T-cell (primary cell): ENCODE measurements around the gene METTL22. TPM values are rescaled to one million over a fixed set of nuclear protein-coding genes. Genes with fewer than 3 reads are reported as not detected.

Source experiments
- ATAC-seq, 4 experiments: fragments of 200-7000 bp in 3 of 4; fragments of 150-1000 bp in 1 of 4; cut with Tn5 transposase; replicated peaks in 1 of 4; 1 replicate in 3 of 4; 2 replicates in 1 of 4; pipeline ENCODE4 v1.10.0; 2021; ENCODE audit warnings: moderate library complexity in 3 of 4, mild to moderate bottlenecking in 2 of 4, moderate number of reproducible peaks in 1 of 4
- CTCF ChIA-PET, 2 donors: fragments of 300-600 bp; sonication (Branson Sonifier 250); formaldehyde crosslinking; loops; one replicate each; lab custom pipeline; 2022; ENCODE audit warnings: antibody characterized with exemption in 2 of 2; lab: Charles Lee
- POLR2A ChIA-PET, 2 donors: fragments of 300-600 bp; sonication (Branson Sonifier 250); formaldehyde crosslinking; loops; one replicate each; lab custom pipeline; 2022; ENCODE audit warnings: antibody characterized with exemption in 2 of 2; lab: Charles Lee
- DNase-seq, 35 experiments: peaks; one replicate each; pipeline versions ENCODE4 v3.0.0 to v3.0.0-alpha.2; 2013 to 2023
- H3K27ac ChIP-seq: one replicate; pipeline ENCODE4 v1.5.1; 2013; ENCODE audit warnings: low read length
- H3K27me3 ChIP-seq, 2 experiments: replicated peaks in 1 of 2; 1 replicate in 1 of 2; 2 replicates in 1 of 2; pipeline versions ENCODE4 v1.6.1 to v1.7.0; 2013; ENCODE audit warnings: low read length in 1 of 2, mixed read lengths in 1 of 2; ENCODE audit not compliant: control insufficient read depth in 2 of 2, insufficient read depth in 2 of 2; ENCODE audit errors: extremely low read depth in 1 of 2
- H3K36me3 ChIP-seq, 2 donors: 1 replicate in 1 of 2; 2 replicates in 1 of 2; pipeline versions ENCODE4 v1.6.1 to v1.7.0; 2013; ENCODE audit warnings: low read length in 1 of 2; ENCODE audit not compliant: control insufficient read depth in 2 of 2, insufficient read depth in 1 of 2; ENCODE audit errors: extremely low read depth in 1 of 2
- H3K4me1 ChIP-seq, 2 experiments: 1 replicate in 1 of 2; 2 replicates in 1 of 2; pipeline versions ENCODE4 v1.6.1 to v1.7.0; 2013; ENCODE audit warnings: low read length in 2 of 2, mixed read lengths in 1 of 2; ENCODE audit not compliant: insufficient read depth in 2 of 2, control insufficient read depth in 1 of 2; ENCODE audit errors: extremely low read depth in 1 of 2
- H3K4me3 ChIP-seq, 2 donors: 1 replicate in 1 of 2; 2 replicates in 1 of 2; pipeline versions ENCODE4 v1.5.1 to v1.7.0; 2013; ENCODE audit warnings: mild to moderate bottlenecking in 2 of 2, low read length in 1 of 2, moderate library complexity in 1 of 2; ENCODE audit not compliant: control insufficient read depth in 1 of 2; ENCODE audit errors: extremely low read depth in 1 of 2
- H3K9me3 ChIP-seq: 2 replicates; pipeline ENCODE4 v1.7.0; 2013
- H3K27ac Mint-ChIP-seq, 2 donors: one replicate each; pipeline ENCODE4 v1.8.0; 2020 to 2021; ENCODE audit warnings: mild to moderate bottlenecking in 2 of 2, mixed read lengths in 2 of 2
- H3K27me3 Mint-ChIP-seq, 2 donors: one replicate each; pipeline ENCODE4 v1.8.0; 2021 to 2022; ENCODE audit warnings: mixed read lengths in 2 of 2
- H3K36me3 Mint-ChIP-seq: one replicate; pipeline ENCODE4 v1.8.0; 2021; ENCODE audit warnings: mixed read lengths
- H3K4me1 Mint-ChIP-seq, 3 donors: one replicate each; pipeline ENCODE4 v1.8.0; 2020 to 2022; ENCODE audit warnings: mixed read lengths in 3 of 3, mild to moderate bottlenecking in 1 of 3
- H3K4me3 Mint-ChIP-seq, 3 donors: one replicate each; pipeline ENCODE4 v1.8.0; 2020 to 2022; ENCODE audit warnings: mild to moderate bottlenecking in 3 of 3, mixed read lengths in 3 of 3, moderate library complexity in 3 of 3
- H3K9me3 Mint-ChIP-seq, 3 donors: one replicate each; pipeline ENCODE4 v1.8.0; 2020 to 2022; ENCODE audit warnings: mixed read lengths in 3 of 3
- WGBS: methylation state at CpG from one replicate; pipeline ENCODE4 v1.1.5; 2013; ENCODE audit warnings: missing lambda C conversion rate; ENCODE audit not compliant: insufficient coverage; 5-methylcytosine and 5-hydroxymethylcytosine counted together
- total RNA-seq, 35 experiments: library from RNA in 6 of 35; stranded (reverse) in 6 of 35; fragments of 120-200 nt in 1 of 35; gene quantifications; one replicate each; pipeline versions ENCODE4 v1.2.1 to v1.2.4 and lab custom pipeline; 2013 to 2026

METTL22 gene
- total RNA-seq (10 to 100 TPM; 27.6 to 53.4 (median 34.4) TPM), total RNA-seq (lab: John Stamatoyannopoulos, UW) (10.7 to 28.1 (median 15.7) reads per million in 29 experiments)
- total RNA-seq (2013), result 24.3 TPM

- H3K27ac ChIP-seq, result peak within 1 kb of the TSS; percentile 66
- DNase-seq (peak; percentile 74 to 97 (median 87)), ATAC-seq (peak; percentile 97 to 99 (median 98))
- CTCF ChIA-PET, result interaction anchor here in 1 of 2 donors (1.3 kb wide), 1 partner anchor 387 kb away, joined by 3 read pairs; no protein-coding TSS in a partner anchor
- under 1% methylated on average over 30 of the region's 51 CpGs for WGBS
- H3K36me3 Mint-ChIP-seq, result no peaks in the 10 kb centered on the region
- peak within 1 kb of the TSS; percentile 44 to 83 for H3K27ac Mint-ChIP-seq
- no peaks in the 10 kb centered on the region for H3K9me3 Mint-ChIP-seq
- no peaks in the 10 kb centered on the region for H3K9me3 ChIP-seq
- H3K4me3 ChIP-seq, result peak within 1 kb of the TSS; percentile 84 to 86
- peaks cover 9 to 10% of the 10 kb centered on the region in 2 experiments for H3K4me1 ChIP-seq
- H3K4me1 Mint-ChIP-seq, result peaks cover 19 to 36% (median 29%) of the 10 kb centered on the region in 3 donors
- H3K27me3 ChIP-seq, result peaks cover 0 to 3% of the 10 kb centered on the region in 2 experiments
- POLR2A ChIA-PET, result interaction anchor here (0.5 to 0.6 kb wide), 3 partner anchors 129 to 372 kb away, joined by 3 to 4 read pairs (median 3); no protein-coding TSS in a partner anchor
- peak within 1 kb of the TSS; percentile 92 to 94 (median 94) for H3K4me3 Mint-ChIP-seq
- H3K27me3 Mint-ChIP-seq, result peaks cover 4 to 5% of the 10 kb centered on the region in 2 donors
- H3K36me3 ChIP-seq, result peaks cover 6 to 16% of the 10 kb centered on the region in 2 donors
Observed at GRCh38 chr16:8621572-8622314, at the start of gene METTL22. METTL22 (plus strand) TSS chr16:8621698; CDS start chr16:8625666, 3,968 bp downstream.

- WGBS, result 87% methylated on average over 3 of the region's 11 CpGs
- ATAC-seq, result no peak
- Mint-ChIP-seq H3K27ac (no peak overlapping the region), H3K9me3 (no peaks in the 10 kb centered on the region), H3K4me1 (peaks cover 6 to 8% (median 8%) of the 10 kb centered on the region in 3 donors), H3K4me3 (no peak overlapping the region), H3K27me3 (peaks cover 32 to 37% of the 10 kb centered on the region in 2 donors), H3K36me3 (no peaks in the 10 kb centered on the region)
- POLR2A ChIA-PET, result interaction anchor here in 1 of 2 donors (0.8 kb wide), 1 partner anchor 26 kb away, joined by 6 read pairs; no protein-coding TSS in a partner anchor
- Histone ChIP-seq H3K36me3 (no peaks in the 10 kb centered on the region), H3K27ac (no peak overlapping the region), H3K4me3 (no peak overlapping the region), H3K27me3 (peaks cover 2 to 39% of the 10 kb centered on the region in 2 experiments), H3K9me3 (no peaks in the 10 kb centered on the region), H3K4me1 (peaks cover 0 to 6% of the 10 kb centered on the region in 2 experiments)
- CTCF ChIA-PET, result interaction anchor here (0.6 to 1.1 kb wide), 2 partner anchors 130 to 308 kb away, joined by 3 read pairs; no protein-coding TSS in a partner anchor
- no peak for DNase-seq
Observed at GRCh38 chr16:8572063-8572918, 49.2 kb upstream of the METTL22 start.

GRCh38 chr16:8572919-8573724, 48.4 kb upstream of the METTL22 start:
- DNase-seq (peak in 1 of 35 experiments; percentile 21), ATAC-seq (no peak)
- no peak overlapping the region for H3K27ac Mint-ChIP-seq
- POLR2A ChIA-PET, result interaction anchor here in 1 of 2 donors (0.7 kb wide), 1 partner anchor 60 kb away, joined by 3 read pairs; no protein-coding TSS in a partner anchor
- no peak overlapping the region for H3K27ac ChIP-seq
- H3K27me3 Mint-ChIP-seq, result peaks cover 38 to 41% of the 10 kb centered on the region in 2 donors
- 20% methylated on average over 1 of the region's 7 CpGs for WGBS
- H3K9me3 ChIP-seq, result no peaks in the 10 kb centered on the region
- H3K4me1 ChIP-seq, result no peaks in the 10 kb centered on the region
- no peaks in the 10 kb centered on the region for H3K36me3 Mint-ChIP-seq
- peaks cover 1 to 2% (median 1%) of the 10 kb centered on the region in 3 donors for H3K4me1 Mint-ChIP-seq
- no peaks in the 10 kb centered on the region for H3K9me3 Mint-ChIP-seq
- CTCF ChIA-PET, result interaction anchor here (0.6 to 1.1 kb wide), 3 partner anchors 129 to 307 kb away, joined by 3 read pairs; no protein-coding TSS in a partner anchor
- H3K27me3 ChIP-seq, result peaks cover 2 to 44% of the 10 kb centered on the region in 2 experiments
- no peaks in the 10 kb centered on the region for H3K36me3 ChIP-seq
- H3K4me3 Mint-ChIP-seq, result no peak overlapping the region
- H3K4me3 ChIP-seq, result no peak overlapping the region

GRCh38 chr16:8575399-8575798, 46.1 kb upstream of the METTL22 start:
- DNase-seq (no peak), ATAC-seq (no peak)
- WGBS, result 100% methylated on average over 1 of the region's 2 CpGs
- H3K9me3 Mint-ChIP-seq, result no peaks in the 10 kb centered on the region
- H3K9me3 ChIP-seq, result no peaks in the 10 kb centered on the region
- peaks cover 37 to 40% of the 10 kb centered on the region in 2 donors for H3K27me3 Mint-ChIP-seq
- H3K4me3 ChIP-seq, result no peak overlapping the region
- no peaks in the 10 kb centered on the region for H3K36me3 Mint-ChIP-seq
- H3K4me3 Mint-ChIP-seq, result no peak overlapping the region
- no peak overlapping the region for H3K27ac ChIP-seq
- peaks cover 2 to 37% of the 10 kb centered on the region in 2 experiments for H3K27me3 ChIP-seq
- POLR2A ChIA-PET, result no interaction called here
- no peaks in the 10 kb centered on the region for H3K36me3 ChIP-seq
- no peaks in the 10 kb centered on the region for H3K4me1 Mint-ChIP-seq
- no peak overlapping the region for H3K27ac Mint-ChIP-seq
- CTCF ChIA-PET, result no interaction called here
- no peaks in the 10 kb centered on the region for H3K4me1 ChIP-seq

GRCh38 chr16:8576141-8577004, 45.1 kb upstream of the METTL22 start:
- Mint-ChIP-seq H3K9me3 (no peaks in the 10 kb centered on the region), H3K27ac (no peak overlapping the region), H3K27me3 (peaks cover 37 to 38% of the 10 kb centered on the region in 2 donors), H3K36me3 (no peaks in the 10 kb centered on the region), H3K4me3 (no peak overlapping the region), H3K4me1 (no peaks in the 10 kb centered on the region)
- CTCF ChIA-PET, result interaction anchor here in 1 of 2 donors (0.6 kb wide), 1 partner anchor 319 kb away, joined by 6 read pairs; no protein-coding TSS in a partner anchor
- DNase-seq (no peak), ATAC-seq (no peak)
- Histone ChIP-seq H3K4me3 (no peak overlapping the region), H3K27me3 (peaks cover 2 to 36% of the 10 kb centered on the region in 2 experiments), H3K36me3 (no peaks in the 10 kb centered on the region), H3K4me1 (no peaks in the 10 kb centered on the region), H3K9me3 (no peaks in the 10 kb centered on the region), H3K27ac (no peak overlapping the region)
- WGBS, result 94% methylated on average over 3 of the region's 4 CpGs
- POLR2A ChIA-PET, result no interaction called here
